GM21723 (cell line): Measurements from ENCODE around the gene IGF2.

Experiments used
- ATAC-seq: cut with Tn5 transposase; IDR thresholded peaks from one replicate; pipeline ENCODE4 v1.9.1; 2021; ENCODE audit warnings: mild to moderate bottlenecking, moderate library complexity; ENCODE audit not compliant: unreplicated experiment

Gene IGF2

DNA sequence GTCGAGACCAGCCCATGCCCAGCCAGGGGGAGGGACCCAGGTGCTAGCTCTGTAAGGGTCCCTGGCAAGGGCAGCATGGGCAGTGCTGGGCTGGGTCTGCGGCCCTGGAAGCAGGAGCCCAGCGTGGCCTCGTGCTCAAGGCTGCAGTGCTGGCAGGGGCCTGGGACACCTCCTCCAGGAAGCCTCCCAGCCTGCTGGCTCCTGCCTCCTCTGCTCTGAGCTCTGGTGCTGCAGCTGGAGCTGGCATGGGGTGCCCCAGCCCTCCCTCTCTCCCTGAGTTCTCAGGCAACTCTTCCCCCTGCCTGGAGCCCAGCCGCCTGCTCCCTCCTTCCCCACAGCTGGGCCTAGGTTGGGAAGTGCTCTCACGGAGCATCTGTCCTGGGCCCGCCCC is 15.0 kb upstream of the IGF2 start:
- ATAC-seq = no peak

GRCh38 chr11:2153581-2154194 is 14.5 kb upstream of the IGF2 start:
- no peak for ATAC-seq

DNA sequence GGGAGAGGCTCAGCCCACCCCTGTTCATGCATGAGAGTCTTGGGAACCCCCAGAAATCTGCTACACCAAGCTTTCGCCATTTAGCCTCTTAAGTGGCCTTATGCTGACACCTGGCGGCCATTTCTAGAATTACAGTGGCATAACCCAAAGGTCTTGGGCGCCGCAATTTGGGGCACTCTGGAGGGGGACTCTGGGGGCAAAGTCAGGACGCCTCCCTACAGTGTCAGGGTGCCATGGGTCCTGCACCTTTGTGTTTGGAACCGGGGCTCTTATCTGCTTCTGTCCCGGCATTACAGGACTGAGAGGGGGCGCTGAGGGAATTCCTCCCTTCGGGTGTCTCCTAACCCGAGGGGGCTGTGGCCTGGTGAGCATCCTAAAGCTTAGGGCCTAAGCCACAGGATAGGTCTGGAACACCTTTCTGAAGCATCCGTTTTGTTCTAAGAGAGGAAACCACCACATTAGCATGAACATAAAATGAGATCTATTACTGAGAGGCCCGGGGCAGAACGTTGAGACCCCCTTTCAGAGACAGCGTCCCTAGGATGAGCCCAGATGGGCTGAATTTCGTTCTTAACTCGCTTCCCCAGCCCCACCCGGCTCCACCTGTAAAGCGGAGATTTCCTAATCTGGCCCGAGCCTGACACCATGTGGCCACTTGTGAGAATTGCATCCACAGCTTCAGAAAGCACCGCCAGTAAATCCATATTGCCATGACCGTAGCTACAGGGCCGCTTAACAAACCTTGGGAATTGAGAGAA is 12.5 kb upstream of the IGF2 start:
- no peak for ATAC-seq

DNA sequence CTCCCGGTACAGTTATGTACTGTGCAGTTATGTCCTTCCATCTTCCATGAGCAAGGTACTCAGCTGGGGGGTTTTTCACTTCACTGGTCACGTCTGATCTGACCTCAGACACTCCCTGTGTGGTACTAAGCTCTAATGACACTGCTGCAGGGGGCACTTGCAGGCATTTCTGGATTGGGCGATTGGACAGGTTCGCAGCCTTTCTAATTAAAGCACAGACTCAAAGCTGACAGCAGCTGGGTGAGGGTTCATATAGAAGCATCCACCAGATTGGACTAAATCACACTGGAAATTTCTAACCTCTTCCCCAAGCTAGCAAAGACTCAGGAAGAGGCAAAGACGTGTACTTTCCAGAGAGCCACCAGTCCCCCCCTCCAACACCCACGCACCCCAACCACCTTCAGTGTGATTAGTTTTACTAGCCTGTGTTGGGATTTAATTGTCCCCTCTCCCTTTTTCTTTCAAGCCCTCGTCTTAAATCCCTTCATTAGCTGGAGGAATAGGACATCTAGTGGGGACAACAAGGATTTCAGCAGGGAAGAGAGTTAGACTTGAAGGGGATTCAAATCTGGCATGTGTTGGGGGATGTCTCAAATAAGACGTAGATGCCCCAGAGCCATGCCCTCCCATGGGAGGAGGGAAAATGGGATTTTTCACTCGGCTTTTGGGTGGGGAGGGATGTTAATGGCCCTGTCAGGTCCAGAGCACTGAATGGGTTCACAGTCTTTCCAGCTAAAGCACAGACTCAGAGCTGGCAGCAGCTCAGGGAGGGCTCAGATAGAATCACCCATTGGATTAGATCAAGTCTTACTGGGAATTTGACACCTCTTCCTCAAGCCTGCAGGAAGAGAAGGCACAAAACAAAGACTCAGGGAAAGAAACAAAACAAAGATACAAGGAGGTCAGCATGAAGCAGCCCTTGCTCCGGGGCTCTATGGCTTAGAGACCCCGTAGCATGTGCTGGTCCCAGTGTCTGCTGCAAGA is 11.0 kb upstream of the IGF2 start:
- no peak for ATAC-seq

DNA sequence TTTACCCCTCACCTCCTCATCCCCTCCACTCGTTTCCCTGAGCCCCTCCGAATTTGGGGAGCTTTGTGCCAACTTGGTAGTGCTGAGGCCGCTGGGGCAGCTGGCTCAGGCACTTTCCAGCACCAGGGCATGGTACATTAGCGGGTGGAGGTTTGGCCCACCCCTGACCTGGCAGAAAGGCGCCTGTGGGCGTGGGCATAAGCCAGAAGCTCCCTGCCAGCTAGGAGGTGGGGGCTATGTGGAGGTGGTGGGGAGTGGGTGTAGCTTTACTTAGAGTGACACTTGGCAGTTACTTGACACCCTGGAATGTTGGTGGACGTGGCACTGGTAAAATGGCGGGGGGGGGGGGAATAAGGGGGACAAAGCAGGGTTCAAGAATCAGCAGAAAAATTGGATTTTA is 10.3 kb upstream of the IGF2 start:
- ATAC-seq = no peak

- ATAC-seq = no peak
Observed at GRCh38 chr11:2148595-2148994, 9.4 kb upstream of the IGF2 start.

DNA sequence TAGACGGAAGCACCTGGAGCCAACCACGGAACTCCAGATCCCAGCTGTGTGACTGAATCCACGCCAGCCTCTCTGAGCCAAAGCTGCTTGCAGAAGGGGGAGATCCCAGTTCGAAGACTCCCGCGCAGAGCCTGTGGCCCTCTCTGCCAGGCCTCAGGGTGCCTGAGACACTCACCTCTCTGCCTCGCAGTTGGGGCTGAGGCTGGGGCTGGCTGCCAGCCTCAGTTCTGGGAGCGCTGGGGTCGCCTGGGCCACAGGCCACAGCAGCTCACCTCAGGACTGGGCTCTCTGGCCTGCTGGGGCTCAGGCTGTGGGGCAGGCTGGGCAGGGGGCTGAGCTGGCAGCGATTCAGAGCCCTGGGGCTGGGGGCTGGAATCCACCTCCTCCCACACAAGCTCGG is 8.2 kb upstream of the IGF2 start:
- ATAC-seq = no peak

DNA sequence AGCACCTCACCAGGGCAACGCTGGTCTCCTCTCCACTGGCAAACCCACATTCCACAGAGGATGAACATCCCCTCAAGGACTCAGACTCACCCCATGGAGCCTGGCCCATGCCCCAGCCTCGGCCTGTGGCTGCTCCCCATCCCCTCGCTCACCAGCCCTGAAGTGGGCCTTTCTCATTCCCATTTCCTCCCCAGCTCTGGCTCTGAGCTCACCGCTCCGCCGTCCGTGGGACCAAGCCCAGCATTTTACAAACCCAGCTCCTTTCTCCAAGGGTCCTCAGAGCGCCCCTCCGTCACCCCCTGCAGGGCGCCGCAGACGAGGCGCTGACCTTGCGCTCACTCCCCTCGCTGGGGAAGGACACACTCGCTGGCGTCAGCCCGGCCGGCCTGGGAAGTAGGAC is 6.9 kb upstream of the IGF2 start:
- ATAC-seq = no peak

- no peak for ATAC-seq
Observed at GRCh38 chr11:2144544-2145248, 5.5 kb upstream of the IGF2 start.

- no peak for ATAC-seq
Observed at GRCh38 chr11:2143799-2144543, 4.8 kb upstream of the IGF2 start.

DNA sequence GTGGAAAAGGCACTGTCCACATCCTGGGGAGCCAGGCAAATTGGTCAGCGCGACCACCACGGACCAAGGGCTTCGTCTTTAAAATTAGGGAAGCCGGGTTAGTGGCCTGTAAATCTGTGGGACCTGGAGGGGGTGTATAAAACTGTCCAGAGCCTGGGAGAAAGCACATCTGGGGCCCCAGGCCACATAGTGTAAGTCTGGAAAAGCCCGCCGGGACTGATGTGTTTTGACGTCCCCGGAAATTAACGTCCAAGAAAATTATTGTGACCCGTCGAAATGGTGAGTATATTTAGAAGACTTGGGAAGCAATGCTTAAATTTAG is 4.2 kb upstream of the IGF2 start:
- ATAC-seq = no peak

DNA sequence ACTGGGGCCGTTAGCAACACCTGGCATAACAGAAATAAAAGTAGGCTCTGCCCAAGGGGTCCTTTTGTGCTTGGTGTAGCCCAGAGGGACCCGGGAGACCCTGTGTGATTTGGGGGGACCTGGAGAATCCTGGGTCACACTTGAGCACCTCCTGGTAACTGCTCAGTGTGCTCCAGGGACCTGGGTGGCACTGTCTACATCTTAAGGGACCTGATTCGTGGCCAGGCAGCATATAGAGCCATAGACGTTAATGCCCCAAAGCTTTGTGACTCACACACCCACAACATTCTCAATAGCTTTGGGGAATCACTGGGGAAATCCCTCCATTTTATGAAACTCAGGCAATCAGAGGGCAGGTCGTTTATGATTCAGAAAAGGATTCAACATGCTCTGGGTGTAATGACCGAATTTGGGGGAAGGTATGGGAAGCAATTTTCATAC is 3.6 kb upstream of the IGF2 start:
- no peak for ATAC-seq

DNA sequence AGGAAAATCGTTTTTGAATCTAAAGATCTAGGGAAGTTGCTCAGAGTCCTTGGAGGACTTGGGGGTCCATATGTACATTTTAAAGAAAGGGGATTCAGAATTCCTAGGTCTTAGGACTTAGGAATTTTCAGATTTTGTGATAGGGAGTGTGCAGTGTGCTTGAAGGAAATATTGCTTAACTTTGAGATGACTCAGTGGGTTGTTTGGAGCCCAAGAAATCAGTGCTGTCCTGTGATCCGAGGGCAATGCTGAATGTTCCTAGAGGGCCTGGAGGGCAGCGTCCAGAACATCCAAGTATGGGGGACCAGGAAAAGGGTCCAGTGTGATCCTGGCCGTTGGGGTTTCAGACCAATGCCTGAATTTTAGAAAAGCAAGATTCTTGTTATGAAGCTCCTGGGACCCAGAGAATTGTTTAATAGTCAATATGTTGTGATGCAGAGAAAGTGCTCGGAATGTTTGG is 3.1 kb upstream of the IGF2 start:
- ATAC-seq = no peak

GRCh38 chr11:2140411-2141400 is 1.5 kb upstream of the IGF2 start:
- ATAC-seq = no peak

GRCh38 chr11:2139621-2140337 is 590 bp upstream of the IGF2 start:
- ATAC-seq = no peak

DNA sequence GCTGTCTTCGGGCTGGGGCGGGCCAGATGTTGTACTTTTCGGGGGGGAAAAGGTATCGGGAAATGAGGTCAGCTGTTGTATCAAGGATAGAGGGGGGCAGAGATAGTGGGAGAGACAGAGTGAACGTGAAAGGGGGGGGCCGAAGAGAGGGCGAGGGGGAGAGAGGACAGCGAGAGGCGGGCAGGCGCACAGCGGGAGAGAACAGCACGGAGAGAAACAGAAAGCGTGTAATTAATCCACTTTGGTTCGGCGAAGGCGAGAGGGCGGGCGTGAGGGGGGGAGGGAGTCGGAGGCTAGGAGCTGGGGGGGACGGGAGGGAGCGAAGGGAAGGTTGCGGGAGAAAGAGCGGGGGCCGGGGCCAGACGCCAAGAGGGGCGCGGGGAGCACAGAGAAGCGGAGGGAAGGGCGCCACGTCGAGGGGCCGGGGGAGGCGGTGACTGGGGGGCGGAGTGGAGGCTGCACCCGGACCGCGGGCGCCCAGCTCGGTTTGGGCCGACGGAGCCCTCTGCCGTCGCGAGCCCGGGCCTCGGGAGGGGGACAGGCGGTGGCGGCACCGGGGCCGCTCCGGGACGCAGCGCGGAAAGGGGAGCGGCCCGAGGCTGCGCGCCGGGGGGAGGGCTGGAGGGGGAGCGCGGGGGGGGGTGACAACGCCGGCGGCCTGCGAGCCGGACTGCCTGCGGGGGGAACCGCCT is 612 bp downstream of the IGF2 start:
- ATAC-seq = no peak

DNA sequence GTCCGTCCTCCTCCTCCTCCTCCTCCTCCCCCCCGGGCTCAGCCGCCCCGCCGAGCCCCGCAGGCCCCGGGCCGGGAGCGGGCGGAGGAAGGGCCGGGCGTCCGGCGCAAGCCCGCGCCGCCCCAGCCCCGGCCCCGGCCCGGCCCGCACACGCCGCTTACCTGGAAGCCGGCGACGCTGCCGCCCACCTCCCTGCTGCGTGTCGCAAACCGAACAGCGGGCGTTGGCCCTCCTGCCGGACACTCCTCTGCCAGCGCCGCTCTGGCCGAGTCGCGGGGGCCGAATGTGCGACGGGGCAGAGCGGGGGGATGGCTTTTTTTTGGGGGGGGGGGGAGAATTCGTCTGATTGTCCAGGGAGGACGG is 1.1 kb downstream of the IGF2 start:
- no peak for ATAC-seq
